Colonic mucosa (tissue), 4 donors: ENCODE data around the gene GREB1. TPM values are rescaled to one million over a fixed set of nuclear protein-coding genes. Genes with fewer than 3 reads are reported as not detected.

ENCODE experiments used
- DNase-seq: peaks from one replicate; pipeline ENCODE4 v3.0.0-alpha.2; 2020
- H3K27ac ChIP-seq: fragments of 200-600 bp; one replicate; pipeline ENCODE4 v1.8.0; 2021
- H3K27me3 ChIP-seq: fragments of 200-600 bp; one replicate; pipeline ENCODE4 v1.8.0; 2021
- H3K36me3 ChIP-seq: fragments of 200-600 bp; one replicate; pipeline ENCODE4 v1.8.0; 2021
- H3K4me1 ChIP-seq: fragments of 200-600 bp; one replicate; pipeline ENCODE4 v1.8.0; 2021; ENCODE audit warnings: mild to moderate bottlenecking
- H3K4me3 ChIP-seq: fragments of 200-600 bp; one replicate; pipeline ENCODE4 v1.8.0; 2021
- H3K9ac ChIP-seq, 2 donors: one replicate each; pipeline ENCODE4 v1.7.0; 2013; ENCODE audit warnings: control low read depth in 2 of 2, low read depth in 2 of 2, low read length in 2 of 2
- H3K9me3 ChIP-seq: fragments of 200-600 bp; one replicate; pipeline ENCODE4 v1.8.0; 2021
- intact Hi-C: fragments of 100-400 bp; cut with DNase I; formaldehyde crosslinking; loops from one replicate; pipeline ENCODE4 v1.14.1; 2022
- total RNA-seq, 2 donors: library from RNA; stranded (reverse); fragmentation: NEBNext Ultra II Directional in 1 of 2; extraction: Animal tissue kit (Norgen Biotek cat#: 25700) in 1 of 2; gene quantifications; one replicate each; pipeline ENCODE4 v1.2.1, GENCODE V29; 2021
- TF ChIP-seq, protein P1 (sequence below): fragments of 200-600 bp; IDR thresholded peaks from one replicate; pipeline ENCODE4 v1.8.0; 2022; ENCODE audit warnings: antibody characterized with exemption, mild to moderate bottlenecking
- donor health status: healthy.
- donor health status: DM: no; HTN: no; CAD: no.
- donor health status: DM: no; HTN: no; CAD: no.

The GREB1 gene
- total RNA-seq, 2 donors from 2014 or later, result 0.77 to 1.1 TPM

DNA sequence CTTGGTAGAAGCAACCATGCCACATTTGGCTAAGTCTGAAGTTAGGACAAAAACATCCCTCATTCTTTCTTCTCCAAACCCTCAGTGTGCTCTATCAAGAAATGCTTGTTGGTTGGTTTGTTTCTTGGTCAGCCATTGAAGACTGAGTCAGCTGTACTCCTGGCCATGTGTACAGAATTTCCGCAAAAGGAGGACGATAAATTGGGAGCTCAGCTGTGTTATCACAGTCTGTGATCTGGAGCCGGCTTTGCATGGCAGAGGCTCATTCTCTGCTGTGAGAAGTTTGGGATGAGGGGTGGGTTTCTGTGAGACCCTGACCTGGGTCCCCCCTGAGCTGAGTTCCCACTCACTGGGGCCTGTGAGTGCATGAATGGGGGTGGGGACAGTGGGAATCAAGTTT lies 41.6 kb upstream of the GREB1 start:
- no peaks in the 10 kb centered on the region for H3K9me3 ChIP-seq
- H3K36me3 ChIP-seq, result no peaks in the 10 kb centered on the region
- H3K4me3 ChIP-seq, result no peak overlapping the region
- intact Hi-C loops, result no loop called here
- H3K27me3 ChIP-seq, result no peaks in the 10 kb centered on the region
- no peak for DNase-seq
- TF ChIP-seq, protein P1, sequence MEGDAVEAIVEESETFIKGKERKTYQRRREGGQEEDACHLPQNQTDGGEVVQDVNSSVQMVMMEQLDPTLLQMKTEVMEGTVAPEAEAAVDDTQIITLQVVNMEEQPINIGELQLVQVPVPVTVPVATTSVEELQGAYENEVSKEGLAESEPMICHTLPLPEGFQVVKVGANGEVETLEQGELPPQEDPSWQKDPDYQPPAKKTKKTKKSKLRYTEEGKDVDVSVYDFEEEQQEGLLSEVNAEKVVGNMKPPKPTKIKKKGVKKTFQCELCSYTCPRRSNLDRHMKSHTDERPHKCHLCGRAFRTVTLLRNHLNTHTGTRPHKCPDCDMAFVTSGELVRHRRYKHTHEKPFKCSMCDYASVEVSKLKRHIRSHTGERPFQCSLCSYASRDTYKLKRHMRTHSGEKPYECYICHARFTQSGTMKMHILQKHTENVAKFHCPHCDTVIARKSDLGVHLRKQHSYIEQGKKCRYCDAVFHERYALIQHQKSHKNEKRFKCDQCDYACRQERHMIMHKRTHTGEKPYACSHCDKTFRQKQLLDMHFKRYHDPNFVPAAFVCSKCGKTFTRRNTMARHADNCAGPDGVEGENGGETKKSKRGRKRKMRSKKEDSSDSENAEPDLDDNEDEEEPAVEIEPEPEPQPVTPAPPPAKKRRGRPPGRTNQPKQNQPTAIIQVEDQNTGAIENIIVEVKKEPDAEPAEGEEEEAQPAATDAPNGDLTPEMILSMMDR, result no peak
- no peak overlapping the region for H3K27ac ChIP-seq
- H3K4me1 ChIP-seq, result no peaks in the 10 kb centered on the region
- H3K9ac ChIP-seq, result no peak overlapping the region

- no peaks in the 10 kb centered on the region for H3K9me3 ChIP-seq
- H3K27me3 ChIP-seq, result no peaks in the 10 kb centered on the region
- no peak for DNase-seq
- no peak overlapping the region for H3K9ac ChIP-seq
- H3K27ac ChIP-seq, result no peak overlapping the region
- no peaks in the 10 kb centered on the region for H3K36me3 ChIP-seq
- TF ChIP-seq, protein P1, result no peak
- intact Hi-C loops, result no loop called here
- no peak overlapping the region for H3K4me3 ChIP-seq
- H3K4me1 ChIP-seq, result no peaks in the 10 kb centered on the region
Observed at GRCh38 chr2:11492720-11493119, 41.1 kb upstream of the GREB1 start.

GRCh38 chr2:11493282-11493681 lies 40.6 kb upstream of the GREB1 start:
- no peaks in the 10 kb centered on the region for H3K4me1 ChIP-seq
- intact Hi-C loops, result no loop called here
- TF ChIP-seq, protein P1, result no peak

GRCh38 chr2:11494310-11494709 lies 39.5 kb upstream of the GREB1 start:
- Histone ChIP-seq H3K9me3 (no peaks in the 10 kb centered on the region), H3K27ac (no peak overlapping the region), H3K36me3 (no peaks in the 10 kb centered on the region), H3K9ac (no peak overlapping the region), H3K4me3 (no peak overlapping the region), H3K27me3 (no peaks in the 10 kb centered on the region), H3K4me1 (no peaks in the 10 kb centered on the region)
- DNase-seq, result no peak
- intact Hi-C loops, result no loop called here
- TF ChIP-seq, protein P1, result no peak

More at GRCh38 chr2:11493282-11493681, 40.6 kb upstream of the GREB1 start:
- DNase-seq, result no peak
- Histone ChIP-seq H3K4me3 (no peak overlapping the region), H3K27ac (no peak overlapping the region), H3K9ac (no peak overlapping the region), H3K9me3 (no peaks in the 10 kb centered on the region), H3K27me3 (no peaks in the 10 kb centered on the region), H3K36me3 (no peaks in the 10 kb centered on the region)

GRCh38 chr2:11495844-11496681 lies 37.8 kb upstream of the GREB1 start:
- H3K4me1 ChIP-seq, result no peaks in the 10 kb centered on the region
- intact Hi-C loops, result no loop called here
- no peak overlapping the region for H3K4me3 ChIP-seq
- no peak for DNase-seq
- H3K9ac ChIP-seq, result no peak overlapping the region
- no peaks in the 10 kb centered on the region for H3K27me3 ChIP-seq
- no peaks in the 10 kb centered on the region for H3K36me3 ChIP-seq
- H3K27ac ChIP-seq, result no peak overlapping the region
- TF ChIP-seq, protein P1, result no peak
- no peaks in the 10 kb centered on the region for H3K9me3 ChIP-seq
